Measurements from ENCODE around the gene FAM200C. TPM values are rescaled to one million over a fixed set of nuclear protein-coding genes. Genes with fewer than 3 reads are reported as not detected.

The FAM200C gene
- polyA plus RNA-seq, 1 experiment = 1.6 TPM

DNA sequence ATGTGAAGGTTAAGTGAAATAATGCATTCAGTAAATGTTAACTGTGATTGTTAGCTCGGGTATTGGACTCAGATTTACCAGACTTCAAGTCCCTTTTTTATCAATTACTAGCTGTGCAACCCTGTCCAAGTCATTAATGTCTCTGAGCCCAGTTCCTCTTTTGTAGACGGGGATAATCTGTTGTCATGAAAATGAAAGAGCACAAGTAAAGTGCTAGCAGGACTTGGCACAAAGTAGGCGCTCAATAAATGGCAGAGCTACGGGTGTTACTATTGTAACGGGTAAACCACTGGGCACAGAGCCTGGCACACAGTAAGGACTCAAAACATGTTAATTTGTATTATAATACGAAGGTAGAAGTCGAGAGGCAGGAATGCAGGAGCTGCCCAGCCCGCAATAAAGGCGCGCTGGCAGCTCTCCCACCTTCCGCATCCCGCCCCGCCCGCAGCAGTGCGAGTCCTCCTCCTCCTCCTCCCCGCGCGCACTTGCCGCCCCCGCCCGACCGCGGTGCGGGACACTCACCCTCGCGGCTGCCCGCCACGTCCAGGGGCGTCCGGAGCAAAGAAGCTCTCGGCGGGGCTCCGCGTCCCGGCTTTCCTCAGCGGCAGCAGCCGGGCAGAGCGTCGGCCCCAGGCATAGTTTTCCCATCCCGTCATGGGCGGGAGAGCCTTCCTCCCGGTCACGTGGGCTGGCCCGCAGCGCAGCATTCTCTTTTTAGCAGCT, 29.7 kb downstream of the FAM200C start, which contains the start of gene C1QTNF2:
TSS of gene C1QTNF2 (minus strand) at position 637 of the 723 bp plus-strand sequence. CDS start 15,615 bp downstream, outside the sequence.
- DNase-seq (ENCODE audit: low read depth) = no peak
- no peaks in the 10 kb centered on the region for H3K36me3 ChIP-seq (ENCODE audit: control insufficient read depth, insufficient read depth, low read length)
- CTCF ChIA-PET = interaction anchor here (0.6 to 1.8 kb wide), 6 partner anchors 9 to 348 kb away, joined by 3 to 6 read pairs (median 3); no protein-coding TSS in a partner anchor
- peaks cover 5% of the 10 kb centered on the region; the same call in 1 of the 2 replicates for H3K27me3 ChIP-seq (ENCODE audit: control insufficient read depth, insufficient read depth, low read length)
- POLR2A ChIA-PET = interaction anchor here (0.6 kb wide), 1 partner anchor 1985 kb away, joined by 3 read pairs; no protein-coding TSS in a partner anchor
- TF ChIP-seq, protein P1, sequence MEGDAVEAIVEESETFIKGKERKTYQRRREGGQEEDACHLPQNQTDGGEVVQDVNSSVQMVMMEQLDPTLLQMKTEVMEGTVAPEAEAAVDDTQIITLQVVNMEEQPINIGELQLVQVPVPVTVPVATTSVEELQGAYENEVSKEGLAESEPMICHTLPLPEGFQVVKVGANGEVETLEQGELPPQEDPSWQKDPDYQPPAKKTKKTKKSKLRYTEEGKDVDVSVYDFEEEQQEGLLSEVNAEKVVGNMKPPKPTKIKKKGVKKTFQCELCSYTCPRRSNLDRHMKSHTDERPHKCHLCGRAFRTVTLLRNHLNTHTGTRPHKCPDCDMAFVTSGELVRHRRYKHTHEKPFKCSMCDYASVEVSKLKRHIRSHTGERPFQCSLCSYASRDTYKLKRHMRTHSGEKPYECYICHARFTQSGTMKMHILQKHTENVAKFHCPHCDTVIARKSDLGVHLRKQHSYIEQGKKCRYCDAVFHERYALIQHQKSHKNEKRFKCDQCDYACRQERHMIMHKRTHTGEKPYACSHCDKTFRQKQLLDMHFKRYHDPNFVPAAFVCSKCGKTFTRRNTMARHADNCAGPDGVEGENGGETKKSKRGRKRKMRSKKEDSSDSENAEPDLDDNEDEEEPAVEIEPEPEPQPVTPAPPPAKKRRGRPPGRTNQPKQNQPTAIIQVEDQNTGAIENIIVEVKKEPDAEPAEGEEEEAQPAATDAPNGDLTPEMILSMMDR (IDR thresholded peaks at IDR 0.05; ENCODE audit: insufficient read depth, low read depth, low read length) = no peak
- peak within 1 kb of the TSS; percentile 65 for H3K4me3 ChIP-seq (ENCODE audit: low read depth, low read length)

DNA sequence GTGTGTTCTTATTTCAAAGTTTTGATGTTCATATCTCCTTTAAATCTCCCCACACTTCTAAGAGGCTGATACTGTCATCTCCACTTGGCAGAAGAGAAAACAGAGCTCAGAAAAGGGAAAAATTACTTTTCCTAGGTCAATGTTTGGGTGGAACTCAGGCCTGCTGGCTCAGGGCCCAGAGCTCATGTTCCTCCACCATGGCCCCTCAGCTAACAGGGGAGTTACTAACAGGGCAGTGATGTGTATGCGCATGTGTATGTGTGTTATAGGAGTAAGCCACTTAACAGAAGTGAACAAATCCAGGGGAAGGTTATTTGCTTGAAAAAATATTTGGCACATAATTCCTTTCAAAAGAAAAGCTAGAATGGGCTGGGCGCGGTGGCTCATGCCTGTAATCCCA, 32.0 kb downstream of the FAM200C start:
- POLR2A ChIA-PET = no interaction called here
- H3K36me3 ChIP-seq (ENCODE audit: control insufficient read depth, insufficient read depth, low read length) = no peaks in the 10 kb centered on the region
- CTCF ChIA-PET = interaction anchor here (0.5 to 0.6 kb wide), 2 partner anchors 16 to 311 kb away, joined by 3 read pairs; no protein-coding TSS in a partner anchor
- TF ChIP-seq, protein P1 (IDR thresholded peaks at IDR 0.05; ENCODE audit: insufficient read depth, low read depth, low read length) = no peak
- no peak overlapping the region for H3K4me3 ChIP-seq (ENCODE audit: low read depth, low read length)
- DNase-seq (ENCODE audit: low read depth) = no peak
- H3K27me3 ChIP-seq (ENCODE audit: control insufficient read depth, insufficient read depth, low read length) = peaks cover 3% of the 10 kb centered on the region; the same call in 1 of the 2 replicates

DNA sequence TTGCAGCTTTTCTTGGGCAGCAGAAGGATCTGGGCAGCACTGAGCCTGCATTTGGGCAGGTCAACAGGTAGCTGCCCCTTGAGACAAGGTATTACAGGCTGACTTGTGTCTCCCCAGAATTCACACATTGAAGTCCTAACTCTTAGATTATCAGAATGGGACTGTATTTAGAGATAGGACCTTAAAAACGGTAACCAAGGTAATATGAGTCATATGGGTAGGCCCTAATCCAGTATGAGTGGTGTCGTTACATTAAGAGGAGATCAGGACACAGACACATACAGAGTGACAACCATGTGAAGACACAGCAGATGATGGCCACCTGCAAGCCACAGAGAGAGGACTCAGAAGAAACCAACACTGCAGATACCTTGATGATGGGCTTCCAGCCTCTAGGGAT, 32.6 kb downstream of the FAM200C start:
- Histone ChIP-seq H3K4me3 (ENCODE audit: low read depth, low read length) (no peak overlapping the region), H3K36me3 (ENCODE audit: control insufficient read depth, insufficient read depth, low read length) (no peaks in the 10 kb centered on the region), H3K27me3 (ENCODE audit: control insufficient read depth, insufficient read depth, low read length) (peaks cover under 1% of the 10 kb centered on the region; the same call in 1 of the 2 replicates)
- ChIA-PET CTCF (interaction anchor here (0.6 to 1.1 kb wide), 3 partner anchors 22 to 311 kb away, joined by 3 read pairs; no protein-coding TSS in a partner anchor), POLR2A (no interaction called here)
- TF ChIP-seq, protein P1 (IDR thresholded peaks at IDR 0.05; ENCODE audit: insufficient read depth, low read depth, low read length) = no peak
- no peak for DNase-seq (ENCODE audit: low read depth)

DNA sequence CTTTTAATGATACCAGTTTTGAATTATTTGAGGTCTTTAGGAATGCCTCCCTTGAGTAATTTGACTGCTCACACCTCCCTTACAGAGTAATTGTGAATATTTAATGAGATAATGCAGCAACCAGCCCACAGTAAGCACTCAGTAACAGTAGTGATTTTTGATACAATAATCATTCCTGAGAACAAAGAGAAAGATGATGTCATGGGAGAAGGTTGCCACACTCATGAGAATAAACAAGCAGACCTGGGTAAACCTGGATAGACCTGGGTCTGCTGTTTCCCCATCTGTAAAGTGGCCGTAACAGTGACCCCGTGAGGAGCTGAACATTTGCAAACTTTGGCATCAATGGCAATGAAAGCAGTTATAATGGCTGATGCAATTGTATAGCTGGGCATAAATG, 33.6 kb downstream of the FAM200C start:
- no peak for DNase-seq (ENCODE audit: low read depth)
- ChIA-PET POLR2A (no interaction called here), CTCF (interaction anchor here (1.1 kb wide), 1 partner anchor 21 kb away, joined by 3 read pairs; no protein-coding TSS in a partner anchor)
- Histone ChIP-seq H3K27me3 (ENCODE audit: control insufficient read depth, insufficient read depth, low read length) (no peaks in the 10 kb centered on the region), H3K36me3 (ENCODE audit: control insufficient read depth, insufficient read depth, low read length) (no peaks in the 10 kb centered on the region), H3K4me3 (ENCODE audit: low read depth, low read length) (no peak overlapping the region)
- TF ChIP-seq, protein P1 (IDR thresholded peaks at IDR 0.05; ENCODE audit: insufficient read depth, low read depth, low read length) = no peak

DNA sequence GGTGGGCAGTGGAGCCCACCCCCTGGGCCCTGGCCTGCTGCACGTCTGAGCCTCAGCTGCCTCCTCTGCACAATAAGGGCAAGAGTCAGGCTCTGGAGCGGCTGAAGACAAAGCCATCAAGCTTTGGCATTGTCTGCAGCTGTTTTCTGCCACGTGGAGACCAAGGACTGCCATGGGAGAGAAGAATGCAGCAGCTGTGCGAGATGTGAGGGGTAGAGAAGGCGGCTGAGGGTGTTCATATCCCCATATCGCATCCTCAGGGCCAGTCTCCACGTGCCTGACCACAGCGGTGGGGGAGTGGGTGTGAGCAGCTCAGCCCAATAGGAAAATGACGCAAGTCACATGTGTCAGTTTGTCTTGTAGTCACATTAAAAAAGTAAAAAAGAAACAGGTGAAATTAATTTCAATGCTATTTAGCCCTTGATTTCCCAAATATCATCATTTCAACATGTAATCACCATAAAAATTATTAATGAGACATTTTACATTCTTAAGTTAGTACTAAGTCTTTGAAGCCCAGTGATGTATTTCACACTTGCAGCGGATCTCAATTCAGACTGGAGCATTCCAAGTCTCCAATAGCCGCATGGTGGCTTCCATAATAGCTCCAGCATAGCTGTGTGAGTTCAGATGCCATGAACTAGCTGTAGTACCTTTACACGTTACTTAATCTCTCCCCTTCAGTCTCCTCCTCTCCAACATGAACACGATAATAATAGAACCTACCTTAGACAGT, 36.0 kb downstream of the FAM200C start:
- ChIA-PET CTCF (interaction anchor here (0.6 to 1.8 kb wide), 3 partner anchors 14 to 342 kb away, joined by 3 to 8 read pairs (median 3); no protein-coding TSS in a partner anchor), POLR2A (no interaction called here)
- no peak overlapping the region for H3K4me3 ChIP-seq (ENCODE audit: low read depth, low read length)
- no peak for DNase-seq (ENCODE audit: low read depth)
- no peaks in the 10 kb centered on the region for H3K36me3 ChIP-seq (ENCODE audit: control insufficient read depth, insufficient read depth, low read length)
- H3K27me3 ChIP-seq (ENCODE audit: control insufficient read depth, insufficient read depth, low read length) = no peaks in the 10 kb centered on the region
- TF ChIP-seq, protein P1 (IDR thresholded peaks at IDR 0.05; ENCODE audit: insufficient read depth, low read depth, low read length) = no peak

Data from BJ (cell line).